NCI-H2227 (cell line): ENCODE measurements around the gene MISP.
"Not testable (repeated sequence)": the region's sequence is repeated elsewhere in the genome, so short reads cannot be mapped to it uniquely, and the experiment has no call there.

Experiments used
- DNase-seq: peaks from one replicate; lab custom pipeline; 2025; ENCODE audit not compliant: unreplicated experiment; lab: John Stamatoyannopoulos, UW

Gene MISP

GRCh38 chr19:723247-723646 lies 27.7 kb upstream of the MISP start:
- DNase-seq: no peak

GRCh38 chr19:723714-724113 lies 27.2 kb upstream of the MISP start:
- DNase-seq: no peak

GRCh38 chr19:725461-726089 lies 25.3 kb upstream of the MISP start:
- no peak for DNase-seq

GRCh38 chr19:726993-727956 lies 23.6 kb upstream of the MISP start:
- no peak for DNase-seq

- DNase-seq: no peak
These were observed 22.9 kb upstream of the MISP start for GRCh38 chr19:728011-728410.

GRCh38 chr19:729564-729963 lies 21.3 kb upstream of the MISP start:
- DNase-seq: not testable (repeated sequence)

- no peak for DNase-seq
These were observed 20.8 kb upstream of the MISP start for GRCh38 chr19:729965-730668.

- no peak for DNase-seq
These were observed 19.9 kb upstream of the MISP start for GRCh38 chr19:731000-731399.

- no peak for DNase-seq
These were observed 18.5 kb upstream of the MISP start for GRCh38 chr19:732148-733069.

GRCh38 chr19:734716-735115 lies 16.2 kb upstream of the MISP start:
- DNase-seq: no peak

GRCh38 chr19:736125-736524 lies 14.8 kb upstream of the MISP start:
- no peak for DNase-seq

GRCh38 chr19:737591-738093 lies 13.3 kb upstream of the MISP start:
- peak; percentile 53 for DNase-seq

GRCh38 chr19:738509-739128 lies 12.3 kb upstream of the MISP start:
- DNase-seq: no peak

GRCh38 chr19:739998-740715 lies 10.8 kb upstream of the MISP start:
- no peak for DNase-seq

GRCh38 chr19:740816-741505 lies 10.0 kb upstream of the MISP start:
- DNase-seq: not testable (repeated sequence)

GRCh38 chr19:741506-742131 lies 9.3 kb upstream of the MISP start:
- no peak for DNase-seq

- no peak for DNase-seq
These were observed 8.3 kb upstream of the MISP start for GRCh38 chr19:742540-743075.

- no peak for DNase-seq
These were observed 7.7 kb upstream of the MISP start for GRCh38 chr19:743168-743687.
